Karpas-422 (cell line): ENCODE measurements around the gene SCARB2. TPM values are rescaled to one million over a fixed set of nuclear protein-coding genes. Genes with fewer than 3 reads are reported as not detected.

Experiments used
- DNase-seq: peaks from one replicate; pipeline ENCODE4 v3.0.0-alpha.2; 2015
- H2AFZ ChIP-seq: fragments of 200-600 bp; sonication (generic); 2 replicates; pipeline ENCODE4 v1.6.1; 2014; ENCODE audit warnings: antibody characterized with exemption, low read length, mixed read lengths
- H3K27ac ChIP-seq: fragments of 200-600 bp; sonication (generic); 2 replicates; pipeline ENCODE4 v1.5.1; 2014; ENCODE audit warnings: mild to moderate bottlenecking, low read length, moderate library complexity
- H3K27me3 ChIP-seq: fragments of 200-600 bp; sonication (generic); 2 replicates; pipeline ENCODE4 v1.6.1; 2014; ENCODE audit warnings: low read length, mixed read lengths
- H3K36me3 ChIP-seq: fragments of 200-600 bp; sonication (generic); 2 replicates; pipeline ENCODE4 v1.6.1; 2014; ENCODE audit warnings: low read length, mixed read lengths; ENCODE audit not compliant: insufficient read depth
- H3K4me1 ChIP-seq: fragments of 200-600 bp; sonication (generic); 2 replicates; pipeline ENCODE4 v1.6.1; 2014; ENCODE audit warnings: mild to moderate bottlenecking, low read length, mixed read lengths
- H3K4me2 ChIP-seq: fragments of 200-600 bp; sonication (generic); 2 replicates; pipeline ENCODE4 v1.6.1; 2014; ENCODE audit warnings: low read length, low read depth, mild to moderate bottlenecking; ENCODE audit not compliant: poor library complexity, severe bottlenecking
- H3K4me3 ChIP-seq: fragments of 200-600 bp; sonication (generic); 2 replicates; pipeline ENCODE4 v1.5.1; 2014; ENCODE audit warnings: mild to moderate bottlenecking, antibody characterized with exemption, low read length, mixed read lengths
- H3K79me2 ChIP-seq: fragments of 200-600 bp; sonication (generic); 2 replicates; pipeline ENCODE4 v1.6.1; 2014; ENCODE audit warnings: mild to moderate bottlenecking, low read length, mixed read lengths
- H3K9ac ChIP-seq: fragments of 200-600 bp; sonication (generic); 2 replicates; pipeline ENCODE4 v1.6.0; 2014; ENCODE audit warnings: low read length
- H3K9me2 ChIP-seq: fragments of 200-600 bp; sonication (generic), shearing (Covaris generic); replicated peaks from 2 replicates; pipeline ENCODE4 v1.6.0; 2014; ENCODE audit warnings: mild to moderate bottlenecking, low read length, moderate library complexity; ENCODE audit not compliant: insufficient read depth
- H3K9me3 ChIP-seq: fragments of 300-700, 200-600 bp; sonication (generic); 2 replicates; pipeline ENCODE4 v1.6.1; 2014; ENCODE audit warnings: low read length, mixed read lengths
- H4K20me1 ChIP-seq: fragments of 200-600 bp; sonication (generic); 2 replicates; pipeline ENCODE4 v1.6.1; 2014; ENCODE audit warnings: mild to moderate bottlenecking, antibody characterized with exemption, low read length, low read depth; ENCODE audit not compliant: insufficient read depth
- total RNA-seq: library from RNA; depleted of rRNA; stranded (reverse); fragments of >200 nt; shearing (Covaris generic); gene quantifications from 2 replicates; pipeline ENCODE4 v1.2.3, GENCODE V29; 2014; ENCODE audit warnings: low replicate concordance

Gene SCARB2
- total RNA-seq, 1 experiment from 2014 or later, result 6.8 TPM

GRCh38 chr4:76153356-76153755 lies 60.3 kb downstream of the SCARB2 start:
- H3K9me3 ChIP-seq, result no peaks in the 10 kb centered on the region
- H2AFZ ChIP-seq, result no peak overlapping the region
- no peak overlapping the region for H3K9ac ChIP-seq
- no peaks in the 10 kb centered on the region for H3K27me3 ChIP-seq
- H3K79me2 ChIP-seq, result peaks cover 10% of the 10 kb centered on the region; the same call in 1 of the 2 replicates
- no peak overlapping the region for H3K4me3 ChIP-seq
- no peak overlapping the region for H3K27ac ChIP-seq
- H3K4me2 ChIP-seq, result no peak overlapping the region
- H3K36me3 ChIP-seq, result no peaks in the 10 kb centered on the region
- no peak for DNase-seq
- H4K20me1 ChIP-seq, result no peaks in the 10 kb centered on the region
- H3K4me1 ChIP-seq, result peaks cover 6% of the 10 kb centered on the region
- no peaks in the 10 kb centered on the region for H3K9me2 ChIP-seq

GRCh38 chr4:76148142-76148865 lies 65.3 kb downstream of the SCARB2 start, which contains the start of gene NUP54:
Gene NUP54 (minus strand): TSS chr4:76148397. CDS start chr4:76148374, 23 bp downstream.
- no peaks in the 10 kb centered on the region for H4K20me1 ChIP-seq
- peak within 1 kb of the TSS; percentile 90 for H3K4me2 ChIP-seq
- peaks cover 22% of the 10 kb centered on the region for H3K4me1 ChIP-seq
- peak; percentile 96 for DNase-seq
- peak within 1 kb of the TSS; percentile 87 for H3K4me3 ChIP-seq
- no peaks in the 10 kb centered on the region for H3K9me2 ChIP-seq
- peak within 1 kb of the TSS; percentile 26; the same call in 1 of the 2 replicates for H3K27ac ChIP-seq
- H2AFZ ChIP-seq, result peak within 1 kb of the TSS; percentile 94
- peak within 1 kb of the TSS; percentile 85 for H3K9ac ChIP-seq
- H3K9me3 ChIP-seq, result no peaks in the 10 kb centered on the region
- no peaks in the 10 kb centered on the region for H3K27me3 ChIP-seq
- peaks cover 54% of the 10 kb centered on the region for H3K79me2 ChIP-seq
- no peaks in the 10 kb centered on the region for H3K36me3 ChIP-seq

- H3K27ac ChIP-seq, result peak overlapping the region; percentile 26; the same call in 1 of the 2 replicates
- H3K4me3 ChIP-seq, result peak overlapping the region; percentile 87
- H4K20me1 ChIP-seq, result no peaks in the 10 kb centered on the region
- peak overlapping the region; percentile 85 for H3K9ac ChIP-seq
- H3K4me1 ChIP-seq, result peaks cover 22% of the 10 kb centered on the region
- no peaks in the 10 kb centered on the region for H3K36me3 ChIP-seq
- H3K4me2 ChIP-seq, result peak overlapping the region; percentile 88
- H3K9me2 ChIP-seq, result no peaks in the 10 kb centered on the region
- H3K79me2 ChIP-seq, result peaks cover 59% of the 10 kb centered on the region
- no peaks in the 10 kb centered on the region for H3K27me3 ChIP-seq
- H3K9me3 ChIP-seq, result no peaks in the 10 kb centered on the region
- H2AFZ ChIP-seq, result peak overlapping the region; percentile 71; the same call in 1 of the 2 replicates
- DNase-seq, result peak; percentile 66
These were observed 66.0 kb downstream of the SCARB2 start for GRCh38 chr4:76147454-76148141.

DNA sequence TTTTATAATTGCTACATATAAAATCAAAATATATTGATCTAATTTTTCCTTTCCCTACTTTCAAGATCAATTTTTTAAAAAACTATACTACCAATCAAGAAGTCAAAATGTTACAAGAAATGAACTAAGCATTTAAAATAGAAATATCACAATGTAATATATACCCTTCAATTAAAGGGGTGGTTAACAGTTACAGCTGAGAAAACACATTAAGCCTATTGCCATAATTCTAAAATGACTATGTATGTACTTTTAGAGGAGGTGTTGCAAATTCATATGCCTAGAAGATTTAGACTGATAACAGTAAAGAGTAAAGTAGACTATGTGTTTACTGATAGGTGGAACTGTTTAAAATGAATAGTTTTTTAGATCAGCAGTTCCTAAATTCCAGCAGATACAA lies 69.1 kb downstream of the SCARB2 start:
- H3K36me3 ChIP-seq, result no peaks in the 10 kb centered on the region
- no peaks in the 10 kb centered on the region for H4K20me1 ChIP-seq
- no peak overlapping the region for H3K9ac ChIP-seq
- no peaks in the 10 kb centered on the region for H3K9me2 ChIP-seq
- H3K4me2 ChIP-seq, result no peak overlapping the region
- no peak overlapping the region for H3K27ac ChIP-seq
- H3K9me3 ChIP-seq, result no peaks in the 10 kb centered on the region
- DNase-seq, result no peak
- peaks cover 83% of the 10 kb centered on the region for H3K79me2 ChIP-seq
- H2AFZ ChIP-seq, result no peak overlapping the region
- H3K4me1 ChIP-seq, result peaks cover 22% of the 10 kb centered on the region
- no peak overlapping the region for H3K4me3 ChIP-seq
- H3K27me3 ChIP-seq, result no peaks in the 10 kb centered on the region

DNA sequence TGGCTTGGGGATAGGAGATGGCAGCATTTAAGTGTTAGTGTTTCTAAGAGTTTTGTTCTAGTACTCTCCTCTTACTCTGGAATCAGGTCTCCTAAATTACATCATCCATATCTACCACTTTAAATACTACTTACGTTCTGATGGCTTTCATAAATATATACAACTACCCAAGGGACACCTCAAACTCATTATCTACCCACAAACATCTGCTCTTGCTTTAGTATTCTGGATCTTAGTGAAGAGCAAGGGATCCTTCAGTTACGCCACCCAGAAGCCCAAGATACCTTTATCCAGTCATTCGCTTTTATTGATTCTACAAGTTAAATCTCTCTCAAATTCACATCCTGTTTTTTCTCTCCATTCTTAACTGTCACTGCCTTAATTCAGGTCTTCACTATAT lies 72.4 kb downstream of the SCARB2 start:
- Histone ChIP-seq H4K20me1 (no peaks in the 10 kb centered on the region), H3K4me2 (no peak overlapping the region), H3K9ac (no peak overlapping the region), H3K79me2 (peaks cover 68% of the 10 kb centered on the region), H3K27me3 (no peaks in the 10 kb centered on the region), H3K36me3 (no peaks in the 10 kb centered on the region; the same call in 1 of the 2 replicates), H2AFZ (no peak overlapping the region), H3K9me2 (no peaks in the 10 kb centered on the region), H3K4me3 (no peak overlapping the region), H3K27ac (no peak overlapping the region), H3K9me3 (no peaks in the 10 kb centered on the region), H3K4me1 (peaks cover 8% of the 10 kb centered on the region)
- no peak for DNase-seq

GRCh38 chr4:76127754-76128153 lies 85.9 kb downstream of the SCARB2 start:
- no peaks in the 10 kb centered on the region for H3K27me3 ChIP-seq
- no peaks in the 10 kb centered on the region for H3K9me3 ChIP-seq
- no peak for DNase-seq
- H3K27ac ChIP-seq, result no peak overlapping the region
- peaks cover 3% of the 10 kb centered on the region; the same call in 1 of the 2 replicates for H3K79me2 ChIP-seq
- no peaks in the 10 kb centered on the region for H4K20me1 ChIP-seq
- H3K4me3 ChIP-seq, result no peak overlapping the region
- H3K36me3 ChIP-seq, result peaks cover 4% of the 10 kb centered on the region
- no peak overlapping the region for H2AFZ ChIP-seq
- no peak overlapping the region for H3K4me2 ChIP-seq
- H3K9me2 ChIP-seq, result no peaks in the 10 kb centered on the region
- no peak overlapping the region for H3K9ac ChIP-seq
- no peaks in the 10 kb centered on the region for H3K4me1 ChIP-seq

DNA sequence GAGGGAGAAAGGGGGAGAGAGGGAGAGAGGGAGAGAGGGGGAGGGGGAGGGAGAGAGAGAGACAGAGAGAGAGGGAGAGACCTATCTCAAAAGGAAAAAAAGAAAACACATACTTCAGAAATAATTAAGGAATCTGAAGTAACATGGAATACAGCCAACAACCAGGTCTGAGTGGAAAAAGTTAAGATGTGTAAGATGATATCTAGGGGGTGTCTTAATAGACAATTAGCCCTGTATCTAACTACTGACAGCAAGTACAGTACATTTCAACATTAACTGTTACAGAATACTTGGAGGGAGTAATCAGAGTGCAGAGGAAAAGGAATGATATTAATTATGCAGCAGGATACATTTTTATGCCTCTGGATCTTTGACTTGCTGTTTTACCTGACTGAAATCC lies 87.8 kb downstream of the SCARB2 start:
- no peaks in the 10 kb centered on the region for H3K9me2 ChIP-seq
- no peaks in the 10 kb centered on the region; the same call in 1 of the 2 replicates for H3K79me2 ChIP-seq
- DNase-seq, result no peak
- H3K27me3 ChIP-seq, result no peaks in the 10 kb centered on the region
- H2AFZ ChIP-seq, result no peak overlapping the region
- no peaks in the 10 kb centered on the region for H3K4me1 ChIP-seq
- peaks cover 15% of the 10 kb centered on the region for H3K36me3 ChIP-seq
- H4K20me1 ChIP-seq, result no peaks in the 10 kb centered on the region
- no peak overlapping the region for H3K4me2 ChIP-seq
- no peak overlapping the region for H3K9ac ChIP-seq
- no peak overlapping the region for H3K27ac ChIP-seq
- H3K4me3 ChIP-seq, result no peak overlapping the region
- no peaks in the 10 kb centered on the region; the same call in 1 of the 2 replicates for H3K9me3 ChIP-seq

- no peaks in the 10 kb centered on the region; the same call in 1 of the 2 replicates for H3K9me3 ChIP-seq
- no peak overlapping the region for H2AFZ ChIP-seq
- H3K4me2 ChIP-seq, result no peak overlapping the region
- H3K27me3 ChIP-seq, result no peaks in the 10 kb centered on the region
- H3K9ac ChIP-seq, result no peak overlapping the region
- peaks cover 29% of the 10 kb centered on the region for H3K36me3 ChIP-seq
- no peak overlapping the region for H3K27ac ChIP-seq
- DNase-seq, result no peak
- no peaks in the 10 kb centered on the region for H4K20me1 ChIP-seq
- H3K4me1 ChIP-seq, result no peaks in the 10 kb centered on the region
- H3K79me2 ChIP-seq, result no peaks in the 10 kb centered on the region
- H3K4me3 ChIP-seq, result no peak overlapping the region
- no peaks in the 10 kb centered on the region for H3K9me2 ChIP-seq
These were observed 93.4 kb downstream of the SCARB2 start for GRCh38 chr4:76120199-76120598.
